K562 (cell line): ENCODE data around the gene FLAD1. TPM values are rescaled to one million over a fixed set of nuclear protein-coding genes. Genes with fewer than 3 reads are reported as not detected.

Experiments used
- CLOCK ChIP-seq: fragments of 250-450 bp; sonication (Bioruptor Pico); IDR thresholded peaks from 2 replicates; pipeline ENCODE4 v1.4.0; 2020; ENCODE audit warnings: mild to moderate bottlenecking, moderate library complexity, borderline replicate concordance
- HCFC1 ChIP-seq: IDR thresholded peaks from 2 replicates; pipeline ENCODE4 v1.6.1; 2012; ENCODE audit warnings: low read depth, low read length, improper control_type of control experiment
- KDM4B ChIP-seq, 2 experiments: fragments of 450-650 bp in 1 of 2; sonication (generic) in 1 of 2; IDR thresholded peaks; 2 replicates each; pipeline ENCODE4 v1.6.1; 2016 to 2017; ENCODE audit warnings: borderline replicate concordance in 2 of 2, antibody characterized with exemption in 1 of 2, low read depth in 1 of 2, mild to moderate bottlenecking in 1 of 2
- PHB ChIP-seq: fragments of 250-450 bp; sonication (Bioruptor Pico); IDR thresholded peaks from 2 replicates; pipeline ENCODE4 v1.5.0; 2021
- PHF21A ChIP-seq: fragments of 450-650 bp; IDR thresholded peaks from 2 replicates; pipeline ENCODE4 v1.6.1; 2017; ENCODE audit warnings: low read depth, borderline replicate concordance
- POLR3G ChIP-seq: IDR thresholded peaks from 2 replicates; pipeline ENCODE4 v1.6.1; 2011; ENCODE audit not compliant: insufficient read length, insufficient replicate concordance; ENCODE audit errors: extremely low read depth
- PREB ChIP-seq: sonication (generic); formaldehyde crosslinking; IDR thresholded peaks from 2 replicates; pipeline ENCODE4 v1.8.1; 2023; ENCODE audit warnings: mild to moderate bottlenecking, missing genetic modification reagents
- SIRT6 ChIP-seq: IDR thresholded peaks from one replicate; pipeline ENCODE4 v1.6.1; 2012; ENCODE audit warnings: low read depth, mild to moderate bottlenecking, control low read depth, inconsistent platforms, low read length, moderate library complexity
- SMARCA5 ChIP-seq: fragments of 450-650 bp; IDR thresholded peaks from 2 replicates; pipeline ENCODE4 v1.6.1; 2016
- SNRNP70 ChIP-seq: fragments of 200-400 bp; formaldehyde crosslinking; optimal IDR thresholded peaks from 2 replicates; pipeline ENCODE3; 2017; ENCODE audit warnings: low read depth, low read length
- SRSF7 ChIP-seq: fragments of 200-400 bp; formaldehyde crosslinking; optimal IDR thresholded peaks from 2 replicates; pipeline ENCODE3; 2017; ENCODE audit warnings: mild to moderate bottlenecking, low read depth, low read length
- SRSF9 ChIP-seq: fragments of 200-400 bp; formaldehyde crosslinking; IDR thresholded peaks from 2 replicates; pipeline ENCODE4 v1.6.1; 2017; ENCODE audit warnings: low read depth, low read length, borderline replicate concordance
- TCF15 ChIP-seq: fragments of 250-450 bp; sonication (Bioruptor Pico); IDR thresholded peaks from 2 replicates; pipeline ENCODE4 v1.8.0; 2022; ENCODE audit warnings: moderate library complexity, mild to moderate bottlenecking, inconsistent platforms
- XRCC4 ChIP-seq: IDR thresholded peaks from one replicate; pipeline ENCODE4 v1.6.1; 2011; ENCODE audit not compliant: insufficient read depth, insufficient read length; ENCODE audit errors: extremely low read depth
- ZFP91 ChIP-seq: sonication (generic); formaldehyde crosslinking; IDR thresholded peaks from 2 replicates; pipeline ENCODE4 v1.8.0; 2022; ENCODE audit warnings: mild to moderate bottlenecking, missing genetic modification reagents
- ZNF134 ChIP-seq: fragments of 250-450 bp; sonication (Bioruptor Pico); conservative IDR thresholded peaks from 2 replicates; pipeline ENCODE4 v1.4.0; 2020
- ZNF165 ChIP-seq: fragments of 250-450 bp; sonication (Bioruptor Pico); IDR thresholded peaks from 2 replicates; pipeline ENCODE4 v1.4.0; 2020; ENCODE audit warnings: borderline replicate concordance
- ZNF175 ChIP-seq: fragments of 200-800 bp; sonication (Bioruptor generic); IDR thresholded peaks from 2 replicates; pipeline ENCODE4 v1.6.1; 2016; ENCODE audit warnings: low read depth, mild to moderate bottlenecking, missing genetic modification characterization, missing compliant biosample characterization
- ZNF277 ChIP-seq: fragments of 250-450 bp; sonication (Bioruptor Pico); IDR thresholded peaks from 2 replicates; pipeline ENCODE4 v1.8.0; 2022; ENCODE audit warnings: inconsistent platforms, mild to moderate bottlenecking, moderate library complexity, borderline replicate concordance
- ZNF324 ChIP-seq: fragments of 250-450 bp; sonication (Bioruptor Pico); IDR thresholded peaks from 2 replicates; pipeline ENCODE4 v1.4.0; 2020; ENCODE audit warnings: mild to moderate bottlenecking
- ZNF551 ChIP-seq: fragments of 250-450 bp; sonication (Bioruptor Pico); IDR thresholded peaks from 2 replicates; pipeline ENCODE4 v1.5.0; 2021; ENCODE audit warnings: mild to moderate bottlenecking, moderate library complexity
- ZNF785 ChIP-seq: fragments of 250-450 bp; sonication (Bioruptor Pico); IDR thresholded peaks from 2 replicates; pipeline ENCODE4 v1.4.0; 2020; ENCODE audit warnings: mild to moderate bottlenecking
- polyA plus RNA-seq, 8 experiments: library from polyadenylated mRNA; depleted of rRNA in 4 of 8; stranded (reverse) in 5 of 8; unstranded in 3 of 8; fragments of >200 nt; fragmentation: Nextera tagmentation in 2 of 8; fragmentation: Illumina TruSeq in 1 of 8; extraction: Ambion mirVana in 2 of 8; extraction: Trizol in 1 of 8; gene quantifications; 2 replicates each; pipeline versions ENCODE4 v1.2.1 to v1.2.3, GENCODE V29; 2011 to 2014; ENCODE audit warnings: inconsistent platforms in 1 of 8, missing spikeins in 1 of 8
- total RNA-seq, 7 experiments: library from RNA; depleted of rRNA in 6 of 7; stranded (reverse); fragments of >200 nt in 6 of 7; fragmentation: Illumina TruSeq in 2 of 7; extraction: Trizol in 2 of 7; gene quantifications; 2 replicates each; pipeline versions ENCODE4 v1.2.1 to v1.2.3, GENCODE V29; 2011 to 2021; ENCODE audit warnings: low replicate concordance in 1 of 7

The FLAD1 gene
- total and polyA plus RNA-seq, 9 of the 15 experiments (the other 6 are each of a cell fraction or from before 2014, with no cell fraction given), result 24.9 to 85.8 (median 67.0) TPM

GRCh38 chr1:155001675-155002463, 18.7 kb downstream of the FLAD1 start (continued):
- TF ChIP-seq ZNF277 (CRISPR knock-in tag) (no peak), PHF21A (no peak; the same call in 1 of the 2 replicates), PREB (CRISPR knock-in tag) (no peak), ZFP91 (CRISPR knock-in tag) (no peak), PHB (CRISPR knock-in tag) (no peak), SRSF9 (no peak), XRCC4 (no peak), ZNF551 (no peak), SMARCA5 (no peak), KDM4B (IDR thresholded peaks at IDR 0.05; ENCODE audit: borderline replicate concordance in 2 of 2, low read depth in 1 of 2) (no peak), ZNF324 (CRISPR knock-in tag) (no peak), SIRT6 (no peak), ZNF175 (CRISPR knock-in tag) (no peak), CLOCK (CRISPR knock-in tag) (no peak), HCFC1 (peak; percentile 29; the same call in 1 of the 2 replicates), ZNF165 (CRISPR knock-in tag) (no peak), SRSF7 (no peak), ZNF785 (CRISPR knock-in tag) (no peak), TCF15 (CRISPR knock-in tag) (no peak), POLR3G (no peak), ZNF134 (CRISPR knock-in tag) (no peak), SNRNP70 (no peak)
